DMS 273 treated with DMSO at 0.1 percent for 48 hours (cell line): ENCODE results near the gene IGIP.
"Not testable (repeated sequence)": the region's sequence is repeated elsewhere in the genome, so short reads cannot be mapped to it uniquely, and the experiment has no call there.

ENCODE experiments used
- DNase-seq: peaks from one replicate; lab custom pipeline; 2025; lab: John Stamatoyannopoulos, UW

Gene IGIP

DNA sequence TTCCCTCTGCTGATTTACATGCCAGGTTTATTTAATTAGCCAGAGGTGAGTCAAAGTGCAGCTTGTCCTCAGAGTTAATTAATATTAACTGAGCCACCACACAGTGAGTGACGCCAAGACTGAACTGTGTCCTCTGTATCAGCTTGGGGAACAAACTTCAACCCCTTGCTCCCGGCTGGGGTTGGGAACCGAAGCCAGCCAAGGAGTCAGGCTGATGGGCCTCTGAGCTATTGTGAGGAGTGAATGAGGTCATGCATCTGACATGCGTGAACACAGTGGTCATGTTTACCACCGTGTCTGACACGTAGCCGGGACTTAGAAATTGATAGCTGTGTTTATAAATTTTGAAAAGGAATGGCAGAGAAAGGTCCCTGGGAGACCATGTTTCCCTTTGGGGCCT, 17.1 kb downstream of the IGIP start:
- DNase-seq: no peak

DNA sequence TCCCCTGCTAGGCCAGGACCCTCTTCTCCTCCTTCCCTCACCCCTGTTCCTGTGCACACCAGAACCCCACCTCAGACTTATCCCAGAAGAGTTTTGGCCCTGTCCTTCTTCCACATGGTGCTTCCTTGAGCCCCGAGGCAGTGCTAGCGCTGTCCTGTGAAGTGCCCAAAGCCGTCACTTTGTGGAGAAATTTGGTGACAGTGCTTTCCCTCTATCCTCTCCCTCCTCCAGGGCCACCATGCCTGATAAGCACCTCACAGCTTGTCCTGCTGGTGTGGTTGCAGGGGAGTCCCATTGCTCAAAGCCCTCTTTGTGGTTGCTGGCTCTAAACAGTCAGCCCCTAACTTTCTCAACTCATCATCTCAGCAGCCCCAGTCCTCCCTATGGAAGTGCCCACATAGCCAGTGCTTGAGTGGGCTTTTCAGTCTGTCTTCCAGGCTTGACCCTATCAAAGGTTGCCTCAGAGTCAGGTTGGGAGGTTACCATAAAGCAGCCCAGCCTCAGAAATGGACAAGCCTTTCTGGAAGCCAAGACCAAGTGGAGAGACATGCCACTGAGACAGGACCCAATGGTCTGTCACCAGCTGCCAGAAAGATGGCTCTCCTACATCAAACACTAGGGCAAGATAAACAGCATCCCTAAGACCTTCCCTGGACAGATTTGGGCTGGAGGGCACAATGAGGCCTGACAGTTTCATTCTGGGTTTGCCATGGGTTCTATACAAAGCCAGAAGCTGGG, 18.0 kb downstream of the IGIP start:
- DNase-seq: no peak

DNA sequence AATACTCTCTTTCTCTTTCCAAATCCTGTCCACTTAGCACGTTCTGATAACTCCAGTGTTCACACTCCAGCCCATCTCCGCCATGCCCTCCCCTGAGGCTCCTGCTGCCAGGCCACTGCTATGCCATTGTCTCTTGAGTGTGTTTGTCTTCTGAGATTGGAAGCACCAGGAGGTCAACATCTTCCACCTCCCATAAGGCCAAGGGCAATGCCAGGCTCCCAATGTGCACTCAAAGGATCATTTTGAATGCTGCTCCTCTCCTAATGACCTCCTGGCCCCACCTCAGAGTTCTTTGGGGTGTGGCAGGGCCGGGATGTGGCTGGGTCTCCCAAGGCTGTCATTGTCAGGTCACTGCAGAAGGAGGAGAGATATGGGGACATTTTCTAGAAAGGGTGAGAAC, 19.5 kb downstream of the IGIP start:
- no peak for DNase-seq

DNA sequence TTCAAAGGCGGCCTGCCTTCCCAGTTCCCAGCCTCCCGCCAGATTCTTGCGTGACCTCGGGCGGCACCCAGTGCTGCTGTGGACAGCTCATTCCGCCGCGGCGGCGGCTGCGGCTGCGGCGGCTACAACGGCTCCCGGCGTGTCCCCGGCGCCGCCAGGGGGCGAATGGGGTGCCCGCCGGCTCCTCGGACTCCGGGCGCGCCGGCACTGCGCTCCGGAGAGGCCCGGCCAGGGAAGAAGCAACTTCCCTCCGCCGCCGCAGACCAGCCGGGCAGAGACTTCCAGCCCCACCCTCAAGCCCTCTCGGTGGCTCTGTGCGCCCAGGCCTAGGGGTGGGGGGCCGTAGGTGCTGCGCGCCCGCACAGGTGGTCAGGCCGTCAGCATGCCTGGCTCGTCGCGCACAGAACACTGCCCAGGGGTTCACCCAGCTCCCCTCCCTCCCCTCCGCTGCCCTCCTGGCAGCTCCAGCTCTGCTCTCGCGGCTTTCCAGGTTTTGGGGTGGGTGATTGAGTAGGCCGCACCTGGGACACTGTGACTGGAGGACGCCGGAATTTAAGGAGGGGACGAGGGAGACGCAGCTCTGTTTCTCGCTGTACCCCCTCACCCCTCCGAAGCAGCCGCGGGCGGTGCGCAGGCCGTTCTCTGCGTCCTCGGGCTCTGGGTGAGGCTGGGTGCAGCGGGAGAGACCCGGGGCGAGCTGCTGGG, 20.2 kb downstream of the IGIP start:
- DNase-seq: no peak

DNA sequence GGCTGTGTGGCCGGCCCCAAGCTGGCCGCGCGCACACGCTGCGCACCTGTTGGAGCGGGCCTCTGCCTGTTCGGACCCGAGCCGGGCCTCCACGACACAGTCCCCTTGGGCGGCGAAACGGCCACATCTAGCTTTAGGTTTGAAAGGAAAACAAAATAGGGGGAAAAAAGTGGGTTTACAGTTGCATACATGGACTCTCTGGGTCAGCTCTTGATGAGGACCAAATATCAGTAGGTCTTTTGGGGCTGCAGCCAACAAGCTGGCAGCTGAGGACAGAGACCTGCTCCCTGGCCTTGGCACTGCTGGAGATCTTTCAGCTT, 20.7 kb downstream of the IGIP start:
- no peak for DNase-seq

DNA sequence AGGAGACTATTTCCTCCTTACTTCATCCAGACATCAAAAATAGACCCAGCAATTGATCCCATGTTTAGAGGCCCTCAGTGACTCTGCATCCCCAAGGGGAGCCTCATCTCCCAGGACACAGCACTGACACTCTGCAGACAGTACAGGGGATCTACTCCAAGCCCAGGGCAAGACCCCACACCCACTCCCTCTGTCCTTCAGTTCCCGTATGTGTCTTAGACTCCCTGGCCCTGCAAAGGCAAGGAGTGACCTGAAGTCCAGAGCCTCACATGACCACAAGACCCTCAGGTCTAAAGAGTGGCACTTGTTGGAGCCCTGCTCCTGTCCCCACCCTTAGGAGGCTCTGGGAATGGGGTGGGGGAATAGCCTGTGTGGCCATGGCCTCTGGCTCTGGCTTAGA, 21.7 kb downstream of the IGIP start:
- DNase-seq: no peak

DNA sequence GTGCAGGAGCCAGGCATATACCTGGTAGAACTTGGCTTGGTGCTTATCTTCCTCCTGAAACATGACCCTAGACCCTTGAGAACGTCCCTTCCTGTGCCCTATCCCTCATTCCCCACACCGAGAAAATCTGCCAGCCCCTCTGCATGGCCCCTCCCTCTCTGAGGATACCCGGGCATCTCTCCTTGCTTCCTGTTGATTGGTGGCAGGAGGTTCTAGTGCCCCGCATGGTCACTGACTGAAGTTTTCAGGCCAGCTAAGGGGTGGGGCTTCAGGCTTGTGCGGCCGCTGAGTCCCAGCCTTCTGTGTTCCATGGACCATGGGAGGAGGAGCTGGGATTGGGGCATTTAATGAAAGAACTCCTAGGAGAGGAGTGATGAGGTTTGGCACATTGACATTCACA, 22.8 kb downstream of the IGIP start:
- DNase-seq: no peak

DNA sequence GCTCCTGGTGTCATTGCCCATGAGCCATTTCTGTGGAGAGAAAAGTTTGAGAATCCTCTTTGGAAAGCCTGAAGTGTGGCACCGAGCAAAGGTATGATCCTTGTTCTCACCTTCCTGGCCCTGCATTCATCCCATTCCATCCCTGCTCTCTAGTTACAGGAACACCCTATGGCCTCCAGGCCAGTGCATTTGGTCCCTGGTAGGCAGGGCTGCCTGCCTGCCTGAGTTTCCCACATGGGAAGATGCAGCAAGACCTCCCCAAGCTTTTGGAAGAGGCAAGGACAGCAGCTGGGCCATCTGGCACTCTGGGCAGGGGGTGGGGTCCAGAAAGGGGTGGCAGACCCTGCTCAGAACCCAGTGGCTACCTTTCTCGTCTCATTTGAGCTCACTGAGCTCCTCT, 24.5 kb downstream of the IGIP start:
- no peak for DNase-seq

DNA sequence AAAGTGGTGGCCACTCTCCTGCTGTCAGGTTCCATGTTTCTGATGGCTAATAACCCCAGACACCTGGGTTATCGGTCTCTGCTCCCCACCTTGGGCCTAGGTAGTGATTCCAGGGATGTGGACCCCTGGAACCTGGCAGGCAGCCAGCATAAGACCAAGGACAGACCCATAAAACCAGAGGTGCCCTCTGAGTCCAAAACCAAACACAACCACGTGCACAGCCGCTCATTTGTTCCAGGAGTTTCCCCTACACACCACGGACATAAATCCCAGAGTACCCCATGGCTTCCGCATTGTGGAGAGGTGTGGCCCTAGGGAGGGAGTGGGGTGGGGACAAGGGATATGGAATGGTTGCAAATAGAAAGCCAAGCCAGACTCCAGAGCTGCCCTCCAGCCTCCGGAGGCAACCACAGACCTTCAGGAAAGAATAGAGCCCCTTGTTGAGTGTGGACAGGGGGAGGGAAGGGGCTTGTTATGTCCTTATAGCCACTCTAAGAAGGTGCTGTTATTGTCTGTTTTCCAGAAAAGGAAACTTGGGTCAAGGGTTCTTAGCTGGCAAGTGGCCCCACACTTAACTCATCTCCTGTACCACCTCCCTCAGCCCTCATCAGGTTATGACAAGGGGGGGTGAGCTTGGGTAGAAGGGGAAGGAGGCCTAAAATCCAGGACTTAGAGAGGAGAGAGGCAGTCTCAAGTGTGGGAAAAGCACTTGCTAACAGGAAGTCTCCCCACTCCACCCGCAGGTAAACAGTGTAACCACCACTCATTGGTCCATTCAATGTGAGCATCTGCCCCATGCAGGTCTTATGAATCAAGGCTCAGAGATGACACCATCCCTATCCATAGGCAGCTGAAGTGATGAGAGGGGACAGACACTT, 25.6 kb downstream of the IGIP start:
- no peak for DNase-seq

DNA sequence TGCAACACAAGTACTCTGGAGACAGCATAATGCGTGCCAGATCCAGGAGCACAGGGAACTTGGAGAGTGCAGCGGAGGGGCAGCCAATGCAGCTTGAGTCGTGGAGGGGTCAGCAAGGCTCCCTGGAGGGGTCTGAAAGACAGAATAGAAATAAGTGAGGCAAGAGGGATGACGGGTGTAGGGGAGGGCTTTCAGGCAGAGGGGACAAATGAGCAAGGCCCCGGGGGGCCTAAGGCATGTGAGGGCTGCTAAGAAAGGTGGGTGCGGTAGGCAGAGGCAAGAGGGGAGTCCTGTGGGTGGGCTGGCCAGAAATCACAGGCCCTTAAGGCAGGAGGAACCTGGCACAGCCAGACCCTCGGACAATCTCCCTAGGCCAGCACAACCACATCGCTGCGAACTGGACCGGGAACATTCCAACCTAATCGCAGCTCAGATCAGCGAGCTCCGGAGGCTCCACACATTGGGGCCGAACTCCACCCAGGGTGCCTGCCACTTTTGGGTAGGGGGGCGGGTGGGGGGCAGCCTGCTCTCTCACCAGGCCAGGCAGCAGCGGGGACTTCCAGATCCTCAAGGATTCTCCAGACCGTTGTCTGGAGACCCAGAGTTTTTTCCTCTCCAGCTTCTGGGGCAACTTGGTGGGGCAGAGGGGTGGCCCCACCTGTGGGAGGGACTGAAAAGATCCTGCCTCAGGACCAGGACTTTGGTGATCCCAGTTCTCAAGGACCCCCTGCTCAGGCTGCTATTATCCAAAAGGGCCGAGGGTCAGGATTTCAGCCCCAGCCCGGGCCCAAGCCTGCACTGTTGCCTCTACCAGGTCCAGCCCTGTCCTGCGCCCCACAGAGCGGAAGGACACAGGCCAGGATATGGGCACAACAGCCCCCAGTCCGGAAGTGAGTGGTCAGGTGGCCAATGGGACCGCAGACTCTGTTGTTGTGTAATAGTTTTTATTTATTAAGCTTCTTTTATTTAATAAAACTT, 26.6 kb downstream of the IGIP start:
- DNase-seq: no peak

DNA sequence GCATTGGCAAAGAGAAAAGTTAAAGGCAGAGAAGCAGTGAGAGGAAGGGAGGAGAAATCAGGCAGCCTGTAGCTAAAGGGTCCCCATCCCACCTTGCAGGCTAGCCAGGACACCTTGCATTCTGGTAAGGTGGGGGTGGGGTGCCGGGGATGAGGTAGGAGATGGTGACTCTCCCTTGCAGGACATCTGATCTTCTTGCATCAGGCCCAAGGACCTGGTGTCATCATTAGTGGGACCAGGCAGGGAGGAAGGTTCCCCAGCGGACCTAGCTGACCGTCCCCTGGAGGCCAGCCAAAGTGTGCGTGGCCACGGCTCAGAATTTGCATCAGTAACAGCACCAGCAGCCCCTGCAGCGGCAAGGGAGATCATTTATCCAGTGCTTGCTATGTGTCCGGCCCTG, 27.5 kb downstream of the IGIP start:
- no peak for DNase-seq

DNA sequence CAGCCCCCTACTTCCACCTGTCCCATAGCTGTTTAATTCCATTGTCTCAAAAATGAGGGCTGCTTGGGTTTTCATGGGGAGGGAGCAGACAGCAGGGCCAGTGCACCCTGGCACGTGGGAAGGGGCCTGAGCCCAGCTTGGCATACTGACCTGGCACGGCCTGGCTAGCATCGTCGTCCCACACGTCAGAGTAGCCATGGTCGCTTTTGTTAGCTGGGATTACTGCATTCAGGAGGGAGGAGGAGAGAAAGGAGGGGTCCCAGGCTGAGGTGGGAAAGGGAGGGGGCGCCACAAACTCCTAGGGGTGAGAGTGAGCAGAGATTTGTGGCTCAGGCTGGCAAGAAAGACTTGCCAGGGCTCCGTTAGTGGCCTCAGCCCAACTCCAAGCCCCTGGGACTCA, 28.2 kb downstream of the IGIP start:
- DNase-seq: no peak

DNA sequence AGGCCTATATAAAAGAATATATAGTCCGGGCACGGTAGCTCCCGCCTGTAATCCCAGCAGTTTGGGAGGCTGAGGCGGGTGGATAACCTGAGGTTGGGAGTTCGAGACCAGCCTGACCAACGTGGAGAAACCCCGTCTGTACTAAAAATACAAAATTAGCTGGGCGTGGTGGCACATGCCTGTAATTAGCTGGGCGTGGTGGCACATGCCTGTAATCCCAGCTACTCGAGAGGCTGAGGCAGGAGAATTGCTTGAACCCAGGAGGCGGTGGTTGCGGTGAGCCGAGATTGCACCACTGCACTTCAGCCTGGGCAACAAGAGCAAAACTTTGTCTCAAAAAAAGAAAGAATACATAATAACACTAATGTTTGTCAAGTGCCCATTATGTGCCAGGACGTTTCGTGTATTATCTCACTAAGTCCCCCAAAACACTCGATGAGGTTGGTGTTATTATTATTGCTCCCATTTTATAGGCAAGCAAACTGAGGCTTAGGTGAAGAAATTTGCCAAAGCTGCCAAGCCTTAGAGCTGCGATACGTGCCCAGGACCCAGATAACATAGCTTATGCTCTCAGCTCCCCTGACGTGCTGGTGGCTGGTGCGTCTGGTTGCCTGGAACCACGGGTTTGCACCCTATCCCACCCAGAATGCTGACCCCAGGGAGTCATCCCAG, 29.1 kb downstream of the IGIP start:
- DNase-seq: not testable (repeated sequence)

DNA sequence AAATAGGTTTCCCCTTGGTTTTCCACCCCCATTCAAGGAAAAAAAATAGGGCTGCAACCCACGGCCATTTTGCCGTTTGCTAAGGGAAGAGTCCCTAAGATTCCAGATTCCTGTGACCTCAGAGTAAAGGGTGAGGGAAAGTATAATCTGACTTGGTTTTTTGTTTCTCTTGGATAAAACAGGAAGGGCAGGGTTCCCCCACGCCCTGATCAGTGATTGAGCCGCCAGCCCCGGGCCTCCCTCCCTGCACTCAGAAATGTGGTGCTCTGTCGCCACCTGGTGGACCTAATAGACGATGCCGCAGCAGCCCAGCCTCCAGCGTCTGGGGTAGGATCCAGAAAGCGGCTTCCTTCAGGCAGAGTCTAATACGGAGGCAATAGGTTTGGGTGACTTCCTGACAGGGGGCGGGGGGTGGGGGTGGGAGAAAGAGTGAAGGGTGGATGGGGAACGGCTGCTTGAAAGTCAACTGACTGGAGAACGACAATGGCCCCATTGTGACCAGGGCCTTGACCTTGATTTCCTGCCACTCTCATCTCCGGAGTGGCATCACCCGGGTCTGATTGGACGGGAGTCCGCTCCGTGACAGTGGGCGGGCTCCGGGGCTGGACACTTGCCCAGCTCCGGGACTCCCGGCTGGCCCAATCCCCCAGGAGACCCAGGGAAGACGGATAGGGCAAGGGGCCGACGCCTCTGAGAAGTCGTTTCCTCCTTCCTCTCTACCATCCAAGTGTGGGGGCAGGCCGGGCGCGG, 31.5 kb downstream of the IGIP start:
- peak; percentile 40 for DNase-seq

DNA sequence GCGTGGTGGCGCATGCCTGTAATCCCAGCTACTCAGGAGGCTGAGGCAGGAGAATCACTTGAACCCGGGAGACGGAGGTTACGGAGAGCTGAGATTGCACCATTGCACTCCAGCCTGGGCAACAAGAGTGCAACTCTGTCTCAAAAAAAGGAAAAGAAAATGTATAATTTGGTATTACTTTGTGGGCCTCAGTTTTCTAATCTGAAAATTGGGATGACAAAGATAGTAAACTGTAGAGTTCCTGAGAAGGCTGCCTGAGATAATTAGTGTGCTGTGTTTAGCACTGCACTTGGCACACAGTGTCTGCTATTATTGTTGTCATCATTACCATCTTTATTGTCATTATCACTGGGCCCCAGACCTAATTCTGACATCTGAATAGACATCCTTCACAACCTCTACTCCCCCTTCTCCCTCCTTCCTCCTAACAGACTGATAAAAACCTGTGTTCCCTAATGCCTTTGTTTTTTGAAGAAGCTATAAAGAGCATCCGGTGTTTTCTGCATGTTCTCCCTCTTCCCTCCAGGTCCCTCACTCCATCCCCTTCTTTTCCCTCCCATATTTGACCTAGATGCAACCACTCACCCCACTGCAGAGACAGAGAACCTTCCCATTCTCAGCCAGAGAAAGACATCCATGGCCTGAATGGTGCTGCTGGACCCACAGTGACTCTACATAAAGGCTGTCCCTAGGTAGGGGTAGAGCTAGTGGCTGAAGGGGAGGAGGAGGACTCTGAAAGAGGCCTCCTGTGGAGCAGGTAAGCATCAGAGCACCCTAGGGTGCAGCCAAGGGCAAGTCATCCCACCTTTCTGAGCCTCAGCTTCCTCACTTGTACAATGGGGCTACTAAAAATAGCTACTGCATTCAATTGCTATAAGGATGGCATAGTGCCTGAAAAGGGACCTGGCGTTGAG, 33.5 kb downstream of the IGIP start:
- no peak for DNase-seq

DNA sequence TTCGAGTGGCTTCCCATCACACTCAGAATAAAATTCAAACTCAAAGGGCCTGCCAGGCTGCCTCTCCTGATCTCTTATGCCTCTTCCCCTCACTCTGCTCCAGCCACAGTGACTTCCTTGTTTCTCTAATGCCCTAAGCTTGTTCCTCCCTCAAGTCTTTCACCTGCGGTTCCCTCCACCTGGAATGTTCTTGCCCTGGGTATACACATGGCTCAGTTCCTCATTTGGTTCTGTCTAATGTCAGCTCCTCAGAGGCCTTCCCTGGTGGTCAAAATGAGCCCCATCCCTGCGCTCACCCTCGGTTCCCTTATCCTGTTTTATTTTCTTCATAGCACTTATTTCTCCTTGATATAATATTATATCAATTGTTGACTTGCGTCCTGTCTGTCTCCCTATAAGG, 36.5 kb downstream of the IGIP start:
- no peak for DNase-seq

DNA sequence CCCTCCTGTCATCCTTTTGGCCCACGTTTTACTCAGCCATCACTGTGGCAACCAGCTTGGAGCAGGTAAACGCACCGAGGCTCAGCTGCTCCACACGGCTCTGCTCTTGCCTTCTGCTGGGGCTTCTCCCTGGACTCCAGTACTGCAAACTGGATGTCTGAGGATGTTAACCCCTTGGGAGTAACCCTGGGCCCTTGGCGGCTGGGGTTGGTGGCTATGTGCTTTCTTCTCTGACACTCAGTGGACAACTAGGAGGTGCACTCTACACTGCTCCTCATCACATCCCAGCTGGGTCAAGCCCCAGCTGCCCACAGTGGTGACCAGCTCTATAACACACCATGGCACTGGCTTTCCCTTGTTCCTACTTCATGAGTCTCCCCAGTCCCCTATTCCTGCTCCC, 37.0 kb downstream of the IGIP start:
- DNase-seq: no peak

DNA sequence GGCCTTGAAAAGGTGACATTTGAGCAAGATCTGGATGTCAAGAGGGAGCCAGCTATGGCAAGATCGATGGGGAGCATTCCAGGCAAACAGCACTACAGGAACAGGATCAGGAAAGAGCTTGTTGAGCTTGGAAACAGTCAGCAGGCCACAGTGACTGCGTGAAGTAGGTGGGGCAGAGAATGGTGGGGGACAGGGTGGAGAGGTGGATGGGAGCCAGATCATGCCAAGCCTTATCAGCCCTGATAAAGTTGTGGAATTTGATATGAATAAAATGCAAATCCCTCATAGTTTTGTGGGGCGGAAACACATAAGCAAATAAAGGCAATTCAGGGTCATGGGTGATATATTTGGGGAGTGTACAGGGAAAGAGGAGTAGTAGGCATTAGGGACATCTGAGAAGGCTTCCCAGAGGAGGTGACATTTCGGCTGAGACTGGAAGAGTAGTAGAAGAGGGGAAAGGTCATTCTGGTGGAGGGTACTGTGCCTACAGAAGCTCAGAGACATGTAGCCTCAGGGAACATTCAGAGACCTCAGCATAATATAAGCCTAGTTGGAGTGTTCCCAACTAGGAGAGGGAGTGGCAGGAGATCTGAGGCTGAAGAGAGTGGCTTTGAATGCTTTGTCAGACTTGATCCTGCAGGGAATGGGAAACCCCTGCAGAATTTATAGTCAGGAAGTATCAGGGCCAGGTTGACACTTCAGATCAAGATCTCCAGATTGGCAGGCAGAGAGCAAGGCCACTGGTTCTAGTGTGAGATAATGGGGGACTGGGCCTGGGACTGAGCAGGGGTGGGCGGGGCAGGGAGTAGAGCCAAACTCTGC, 39.6 kb downstream of the IGIP start:
- no peak for DNase-seq

DNA sequence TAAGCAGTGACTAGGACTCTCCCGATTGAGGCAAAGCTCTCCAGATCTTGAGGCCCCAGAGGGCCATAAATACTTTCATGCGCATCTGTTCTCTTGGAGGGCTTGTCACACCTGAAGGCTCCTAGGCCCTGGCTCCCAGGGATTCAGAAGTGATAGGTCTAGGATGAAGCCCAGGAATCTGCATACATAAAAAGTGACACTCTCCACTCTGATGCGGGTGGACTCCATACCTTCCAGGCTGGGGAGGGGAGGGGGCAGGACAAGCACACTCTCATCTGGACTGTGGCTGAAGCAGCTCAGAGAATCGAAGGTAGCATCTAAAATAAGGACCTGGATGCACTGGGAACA, 40.2 kb downstream of the IGIP start:
- DNase-seq: no peak
